NOMO-1 (cell line): Measurements from ENCODE around the gene PCDHB9.
"Not testable (repeated sequence)": the region's sequence is repeated elsewhere in the genome, so short reads cannot be mapped to it uniquely, and the experiment has no call there.

Source experiments
- DNase-seq, 2 experiments: peaks; one replicate each; lab custom pipeline; 2025; ENCODE audit not compliant: unreplicated experiment in 2 of 2; lab: John Stamatoyannopoulos, UW

The PCDHB9 gene

GRCh38 chr5:141234109-141234667 is 47.2 kb downstream of the PCDHB9 start:
- no peak for DNase-seq

GRCh38 chr5:141235922-141236321 is 49.0 kb downstream of the PCDHB9 start:
- DNase-seq = not testable (repeated sequence)

- no peak for DNase-seq
These were observed 49.8 kb downstream of the PCDHB9 start for GRCh38 chr5:141236516-141237313.
